ENCODE results near the gene FDXACB1. TPM values are rescaled to one million over a fixed set of nuclear protein-coding genes. Genes with fewer than 3 reads are reported as not detected.
A peak's percentile ranks its signal among the peaks of the same experiment; 100 is the strongest.

FDXACB1 gene
- total RNA-seq, 4 donors from 2014 or later: 3.5 to 5.6 (median 3.9) TPM

GRCh38 chr11:111871693-111872161 is 7.2 kb downstream of the FDXACB1 start:
- peak overlapping the region; percentile 78 for H3K27ac ChIP-seq
- H3K36me3 ChIP-seq: peaks cover 19% of the 10 kb centered on the region
- WGBS: 51% methylated on average over 5 of the region's 5 CpGs
- peaks cover 22% of the 10 kb centered on the region for H3K4me1 ChIP-seq
- H3K27me3 ChIP-seq: no peaks in the 10 kb centered on the region
- no peak for TF ChIP-seq POLR2A (IDR thresholded peaks at IDR 0.05)
- TF ChIP-seq, protein P1, sequence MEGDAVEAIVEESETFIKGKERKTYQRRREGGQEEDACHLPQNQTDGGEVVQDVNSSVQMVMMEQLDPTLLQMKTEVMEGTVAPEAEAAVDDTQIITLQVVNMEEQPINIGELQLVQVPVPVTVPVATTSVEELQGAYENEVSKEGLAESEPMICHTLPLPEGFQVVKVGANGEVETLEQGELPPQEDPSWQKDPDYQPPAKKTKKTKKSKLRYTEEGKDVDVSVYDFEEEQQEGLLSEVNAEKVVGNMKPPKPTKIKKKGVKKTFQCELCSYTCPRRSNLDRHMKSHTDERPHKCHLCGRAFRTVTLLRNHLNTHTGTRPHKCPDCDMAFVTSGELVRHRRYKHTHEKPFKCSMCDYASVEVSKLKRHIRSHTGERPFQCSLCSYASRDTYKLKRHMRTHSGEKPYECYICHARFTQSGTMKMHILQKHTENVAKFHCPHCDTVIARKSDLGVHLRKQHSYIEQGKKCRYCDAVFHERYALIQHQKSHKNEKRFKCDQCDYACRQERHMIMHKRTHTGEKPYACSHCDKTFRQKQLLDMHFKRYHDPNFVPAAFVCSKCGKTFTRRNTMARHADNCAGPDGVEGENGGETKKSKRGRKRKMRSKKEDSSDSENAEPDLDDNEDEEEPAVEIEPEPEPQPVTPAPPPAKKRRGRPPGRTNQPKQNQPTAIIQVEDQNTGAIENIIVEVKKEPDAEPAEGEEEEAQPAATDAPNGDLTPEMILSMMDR (IDR thresholded peaks at IDR 0.05): no peak
- TF ChIP-seq EP300 (IDR thresholded peaks at IDR 0.05): no peak
- no peak for TF ChIP-seq POLR2AphosphoS5 (IDR thresholded peaks at IDR 0.05)
- no peak for DNase-seq (ENCODE audit: low spot score in 2 of 2)
- peak overlapping the region; percentile 72 for H3K4me3 ChIP-seq
- no peaks in the 10 kb centered on the region for H3K9me3 ChIP-seq

GRCh38 chr11:111870886-111871692 is 7.9 kb downstream of the FDXACB1 start, which contains the start of gene ALG9:
Gene ALG9, minus strand, starts transcription at chr11:111871581. Its CDS starts 99 bp downstream, at chr11:111871482.
- H3K4me3 ChIP-seq: peak within 1 kb of the TSS; percentile 72
- TF ChIP-seq POLR2A (IDR thresholded peaks at IDR 0.05) (no peak), EP300 (IDR thresholded peaks at IDR 0.05) (no peak), POLR2AphosphoS5 (IDR thresholded peaks at IDR 0.05) (peak in 2 of 3 donors; percentile 49 to 88)
- TF ChIP-seq, protein P1 (IDR thresholded peaks at IDR 0.05): peak; percentile 18 to 20
- H3K27ac ChIP-seq: peak within 1 kb of the TSS; percentile 78
- H3K27me3 ChIP-seq: no peaks in the 10 kb centered on the region
- peaks cover 22% of the 10 kb centered on the region for H3K4me1 ChIP-seq
- no peaks in the 10 kb centered on the region for H3K9me3 ChIP-seq
- peaks cover 26% of the 10 kb centered on the region for H3K36me3 ChIP-seq
- DNase-seq (ENCODE audit: low spot score in 2 of 2): peak; percentile 86 to 91
- under 1% methylated on average over 17 of the region's 51 CpGs for WGBS

- Histone ChIP-seq H3K27me3 (no peaks in the 10 kb centered on the region), H3K9me3 (no peaks in the 10 kb centered on the region), H3K36me3 (peaks cover 31% of the 10 kb centered on the region), H3K4me3 (peak overlapping the region; percentile 72), H3K4me1 (peaks cover 22% of the 10 kb centered on the region), H3K27ac (peak overlapping the region; percentile 78)
- no peak for DNase-seq (ENCODE audit: low spot score in 2 of 2)
- TF ChIP-seq POLR2A (IDR thresholded peaks at IDR 0.05): no peak
- TF ChIP-seq EP300 (IDR thresholded peaks at IDR 0.05): no peak
- no peak for TF ChIP-seq POLR2AphosphoS5 (IDR thresholded peaks at IDR 0.05)
- TF ChIP-seq, protein P1 (IDR thresholded peaks at IDR 0.05): no peak
Observed at GRCh38 chr11:111870522-111870885, 8.5 kb downstream of the FDXACB1 start.

DNA sequence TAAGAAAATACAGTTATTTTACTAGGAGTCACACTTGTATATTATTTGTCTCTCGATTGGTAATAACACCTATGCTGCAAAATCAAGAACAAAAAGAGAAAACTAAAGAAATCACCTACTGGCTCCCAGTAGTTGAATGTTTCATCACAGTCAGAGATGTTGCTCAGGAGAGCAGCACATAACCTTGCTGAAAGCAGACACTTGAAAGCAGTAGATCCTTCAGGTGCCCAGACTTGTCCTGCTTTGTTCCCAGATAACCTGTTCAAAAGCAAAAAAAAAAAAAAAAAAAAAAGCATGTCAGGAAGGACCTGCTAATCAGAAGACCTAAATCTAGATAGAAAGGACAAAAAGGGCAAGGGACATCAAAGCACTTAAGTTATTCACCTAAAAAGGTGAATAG is 8.9 kb downstream of the FDXACB1 start:
- H3K9me3 ChIP-seq: no peaks in the 10 kb centered on the region
- peaks cover 22% of the 10 kb centered on the region for H3K4me1 ChIP-seq
- no peaks in the 10 kb centered on the region for H3K27me3 ChIP-seq
- TF ChIP-seq, protein P1 (IDR thresholded peaks at IDR 0.05): no peak
- no peak for TF ChIP-seq POLR2AphosphoS5 (IDR thresholded peaks at IDR 0.05)
- no peak for TF ChIP-seq EP300 (IDR thresholded peaks at IDR 0.05)
- no peak for TF ChIP-seq POLR2A (IDR thresholded peaks at IDR 0.05)
- peak overlapping the region; percentile 72 for H3K4me3 ChIP-seq
- peaks cover 33% of the 10 kb centered on the region for H3K36me3 ChIP-seq
- no peak overlapping the region for H3K27ac ChIP-seq
- WGBS: 95% methylated on average over 1 of the region's 1 CpG
- no peak for DNase-seq (ENCODE audit: low spot score in 2 of 2)

GRCh38 chr11:111860257-111860656 is 18.7 kb downstream of the FDXACB1 start:
- H3K27ac ChIP-seq: no peak overlapping the region
- peaks cover 77% of the 10 kb centered on the region for H3K36me3 ChIP-seq
- WGBS: 96% methylated on average over 3 of the region's 3 CpGs
- TF ChIP-seq EP300 (IDR thresholded peaks at IDR 0.05) (no peak), POLR2A (IDR thresholded peaks at IDR 0.05) (no peak), POLR2AphosphoS5 (IDR thresholded peaks at IDR 0.05) (no peak)
- TF ChIP-seq, protein P1 (IDR thresholded peaks at IDR 0.05): no peak
- DNase-seq (ENCODE audit: low spot score in 2 of 2): no peak
- H3K9me3 ChIP-seq: no peaks in the 10 kb centered on the region
- H3K27me3 ChIP-seq: no peaks in the 10 kb centered on the region
- H3K4me3 ChIP-seq: no peak overlapping the region
- H3K4me1 ChIP-seq: no peaks in the 10 kb centered on the region

All from suprapubic skin (tissue), 4 donors.